ENCODE measurements around the gene OR4X2.

The OR4X2 gene

DNA sequence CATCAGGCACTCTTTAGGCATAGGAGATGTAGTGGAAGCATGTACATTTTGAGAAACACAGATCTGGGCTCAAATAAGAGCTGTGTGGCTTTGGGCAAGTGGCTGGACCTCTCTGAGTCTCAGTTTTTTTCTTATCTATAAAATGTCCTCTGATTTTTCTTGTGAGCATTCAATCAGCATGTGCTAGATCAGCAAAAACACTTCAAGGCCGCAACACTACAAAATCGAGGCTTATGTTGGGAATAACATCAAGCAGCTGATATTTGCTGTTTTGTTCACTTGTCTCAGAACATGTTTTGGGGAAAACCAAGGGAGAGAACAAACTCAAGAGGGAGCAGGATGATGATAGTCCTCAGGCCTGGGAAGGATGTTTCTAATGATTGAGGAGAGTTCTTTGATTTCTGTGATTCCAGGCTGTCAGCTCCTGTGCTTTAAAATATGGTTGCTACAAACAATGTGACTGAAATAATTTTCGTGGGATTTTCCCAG is 18.6 kb downstream of the OR4X2 start, which contains the start of gene OR4X1:
OR4X1 (plus strand) TSS at position 439 of the 489 bp plus-strand sequence; CDS start at position 439, 0 bp downstream.
- Histone ChIP-seq H3K4me1 (no peaks in the 10 kb centered on the region), H4K20me1 (no peaks in the 10 kb centered on the region), H3K9me3 (no peaks in the 10 kb centered on the region), H3K36me3 (no peaks in the 10 kb centered on the region), H3K27me3 (no peaks in the 10 kb centered on the region), H3K4me2 (no peak within 1 kb of the TSS), H3K4me3 (no peak within 1 kb of the TSS), H3K27ac (no peak within 1 kb of the TSS), H3K9ac (no peak within 1 kb of the TSS)
- TF ChIP-seq Cebpa-rat (IDR thresholded peaks at IDR 0.05), result no peak

DNA sequence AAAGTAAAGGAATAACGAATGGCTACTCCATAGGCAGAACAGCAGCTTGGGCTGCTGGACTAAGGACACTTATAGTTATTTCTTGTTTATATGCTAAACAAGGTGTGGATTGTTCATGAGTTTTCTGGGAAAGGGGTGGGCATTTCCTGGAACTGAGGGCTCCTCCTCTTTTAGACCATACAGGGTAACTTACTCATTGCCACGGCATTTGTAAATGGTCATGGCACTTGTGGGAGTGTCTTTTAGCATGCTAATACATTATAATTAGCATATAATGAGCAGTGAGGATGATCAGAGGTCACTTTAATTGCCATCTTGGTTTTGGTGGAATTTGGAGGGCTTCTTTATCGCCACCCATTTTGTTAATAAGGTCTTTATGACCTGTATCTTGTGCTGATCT is 25.7 kb downstream of the OR4X2 start:
- H3K4me3 ChIP-seq, result no peak overlapping the region
- no peak overlapping the region for H3K4me2 ChIP-seq
- no peaks in the 10 kb centered on the region for H3K4me1 ChIP-seq
- no peaks in the 10 kb centered on the region for H3K36me3 ChIP-seq
- H3K9ac ChIP-seq, result no peak overlapping the region
- H3K9me3 ChIP-seq, result no peaks in the 10 kb centered on the region
- TF ChIP-seq Cebpa-rat (IDR thresholded peaks at IDR 0.05), result no peak
- H3K27ac ChIP-seq, result no peak overlapping the region
- no peaks in the 10 kb centered on the region for H3K27me3 ChIP-seq
- no peaks in the 10 kb centered on the region for H4K20me1 ChIP-seq

DNA sequence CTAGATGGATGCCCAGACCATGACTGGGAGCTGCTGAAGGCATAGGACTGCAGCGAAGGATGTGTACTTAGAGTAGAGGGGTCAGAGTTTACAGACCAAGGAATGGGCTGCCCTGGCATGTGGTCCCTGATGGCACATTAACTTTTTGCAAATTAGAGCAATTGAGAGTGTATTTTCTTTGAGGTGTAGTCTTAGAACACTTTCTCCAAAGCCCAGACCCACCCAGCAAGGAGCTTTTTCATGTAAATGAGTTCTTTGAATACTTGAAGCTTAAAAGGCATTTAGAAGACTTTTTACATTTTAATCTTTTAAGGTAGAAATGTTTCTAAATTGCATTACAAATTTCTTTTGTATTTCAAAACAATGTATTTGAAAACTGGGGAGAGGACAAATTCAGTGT is 27.7 kb downstream of the OR4X2 start:
- Histone ChIP-seq H3K36me3 (no peaks in the 10 kb centered on the region), H3K27me3 (no peaks in the 10 kb centered on the region), H3K9ac (no peak overlapping the region), H3K4me2 (no peak overlapping the region), H4K20me1 (no peaks in the 10 kb centered on the region), H3K27ac (no peak overlapping the region), H3K4me3 (no peak overlapping the region), H3K9me3 (no peaks in the 10 kb centered on the region), H3K4me1 (no peaks in the 10 kb centered on the region)
- no peak for TF ChIP-seq Cebpa-rat (IDR thresholded peaks at IDR 0.05)
